ENCODE measurements around the gene C9.

GRCh38 chr5:39363217-39363616 is 1.1 kb downstream of the C9 start:
- no peak for TF ChIP-seq CTCF (IDR thresholded peaks at IDR 0.05; ENCODE audit: insufficient read depth, low read length, poor library complexity, severe bottlenecking)
- TF ChIP-seq EZH2phosphoT487 (conservative IDR thresholded peaks at IDR 0.05; ENCODE audit: low read length), result no peak

Data from SU-DHL-6 (cell line).